Tibial nerve (tissue), 4 donors: ENCODE measurements around the gene ZNF175. TPM values are rescaled to one million over a fixed set of nuclear protein-coding genes. Genes with fewer than 3 reads are reported as not detected.

ENCODE experiments used
- DNase-seq, 2 donors: peaks; one replicate each; pipeline ENCODE4 v3.0.0-alpha.2; 2019; ENCODE audit warnings: low spot score in 2 of 2
- H3K27ac ChIP-seq, 4 donors: fragments of 200-600 bp; sonication (generic) in 3 of 4; one replicate each; pipeline ENCODE4 v1.5.1; 2017 to 2019; ENCODE audit warnings: mild to moderate bottlenecking in 1 of 4
- H3K27me3 ChIP-seq, 2 donors: fragments of 200-600 bp; sonication (generic) in 1 of 2; one replicate each; pipeline versions ENCODE4 v1.5.1 to v1.6.0; 2017 to 2019
- H3K36me3 ChIP-seq, 3 donors: fragments of 200-600 bp; sonication (generic); one replicate each; pipeline ENCODE4 v1.5.1; 2018 to 2019
- H3K4me1 ChIP-seq, 4 donors: fragments of 200-600 bp; sonication (generic) in 3 of 4; one replicate each; pipeline ENCODE4 v1.5.1; 2017 to 2019
- H3K4me3 ChIP-seq, 4 donors: fragments of 200-600 bp; sonication (generic) in 3 of 4; one replicate each; pipeline ENCODE4 v1.5.1; 2017 to 2019; ENCODE audit warnings: mild to moderate bottlenecking in 1 of 4, moderate library complexity in 1 of 4
- H3K9me3 ChIP-seq, 4 donors: fragments of 200-600 bp; sonication (generic) in 3 of 4; one replicate each; pipeline ENCODE4 v1.5.1; 2017 to 2019
- EP300 ChIP-seq, 2 donors: sonication (generic); formaldehyde crosslinking; IDR thresholded peaks; one replicate each; pipeline ENCODE4 v1.6.1; 2017; ENCODE audit warnings: antibody characterized with exemption in 2 of 2, mild to moderate bottlenecking in 1 of 2
- POLR2A ChIP-seq, 2 donors: fragments of 450-650 bp; IDR thresholded peaks; one replicate each; pipeline ENCODE4 v1.6.1; 2017; ENCODE audit warnings: antibody characterized with exemption in 2 of 2, mild to moderate bottlenecking in 2 of 2, moderate library complexity in 2 of 2
- WGBS, 2 donors: methylation state at CpG; one replicate each; pipeline ENCODE4 v1.1.5; 2018; 5-methylcytosine and 5-hydroxymethylcytosine counted together
- total RNA-seq, 4 donors: library from RNA; depleted of rRNA; stranded (reverse); fragments of >200 nt; gene quantifications; one replicate each; pipeline ENCODE4 v1.1.0, GENCODE V29; 2016
- TF ChIP-seq, protein P1 (sequence below), 5 experiments: fragments of 200-600 bp in 3 of 5; fragments of 450-650 bp in 2 of 5; sonication (generic) in 3 of 5; IDR thresholded peaks; one replicate each; pipeline ENCODE4 v1.5.1; 2016 to 2019; ENCODE audit warnings: antibody characterized with exemption in 5 of 5, mild to moderate bottlenecking in 3 of 5, moderate library complexity in 2 of 5

Gene ZNF175
- total RNA-seq, 4 donors from 2014 or later: 4.3 to 8.5 (median 7.3) TPM

DNA sequence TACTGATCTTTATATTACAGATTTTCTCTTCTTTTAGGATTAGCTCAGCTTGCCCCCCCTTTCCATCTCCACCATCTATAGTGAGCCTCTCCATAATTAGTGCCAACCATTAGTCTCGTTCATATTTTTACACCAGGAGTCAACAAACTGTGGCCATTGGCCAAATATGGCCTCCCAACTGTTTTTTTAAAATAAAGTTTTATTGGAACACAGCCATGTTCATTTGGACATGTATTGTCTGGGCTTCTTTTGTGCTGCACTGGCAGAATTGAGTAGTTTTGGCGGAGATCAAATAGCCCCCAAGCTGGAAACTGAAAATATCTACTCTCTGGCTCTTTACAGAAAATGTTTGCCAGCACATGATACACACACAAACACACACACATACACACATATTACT, 18.4 kb downstream of the ZNF175 start:
- H3K9me3 ChIP-seq: peaks cover 0 to 30% (median 3%) of the 10 kb centered on the region in 4 donors
- no peaks in the 10 kb centered on the region for H3K27me3 ChIP-seq
- DNase-seq: no peak
- H3K4me1 ChIP-seq: peaks cover 0 to 15% (median 3%) of the 10 kb centered on the region in 4 donors
- TF ChIP-seq, protein P1, sequence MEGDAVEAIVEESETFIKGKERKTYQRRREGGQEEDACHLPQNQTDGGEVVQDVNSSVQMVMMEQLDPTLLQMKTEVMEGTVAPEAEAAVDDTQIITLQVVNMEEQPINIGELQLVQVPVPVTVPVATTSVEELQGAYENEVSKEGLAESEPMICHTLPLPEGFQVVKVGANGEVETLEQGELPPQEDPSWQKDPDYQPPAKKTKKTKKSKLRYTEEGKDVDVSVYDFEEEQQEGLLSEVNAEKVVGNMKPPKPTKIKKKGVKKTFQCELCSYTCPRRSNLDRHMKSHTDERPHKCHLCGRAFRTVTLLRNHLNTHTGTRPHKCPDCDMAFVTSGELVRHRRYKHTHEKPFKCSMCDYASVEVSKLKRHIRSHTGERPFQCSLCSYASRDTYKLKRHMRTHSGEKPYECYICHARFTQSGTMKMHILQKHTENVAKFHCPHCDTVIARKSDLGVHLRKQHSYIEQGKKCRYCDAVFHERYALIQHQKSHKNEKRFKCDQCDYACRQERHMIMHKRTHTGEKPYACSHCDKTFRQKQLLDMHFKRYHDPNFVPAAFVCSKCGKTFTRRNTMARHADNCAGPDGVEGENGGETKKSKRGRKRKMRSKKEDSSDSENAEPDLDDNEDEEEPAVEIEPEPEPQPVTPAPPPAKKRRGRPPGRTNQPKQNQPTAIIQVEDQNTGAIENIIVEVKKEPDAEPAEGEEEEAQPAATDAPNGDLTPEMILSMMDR (IDR thresholded peaks at IDR 0.05): no peak
- TF ChIP-seq EP300 (IDR thresholded peaks at IDR 0.05) (no peak), POLR2A (IDR thresholded peaks at IDR 0.05) (no peak)
- 93 to 94% methylated on average over 2 of the region's 2 CpGs for WGBS, 2 donors
- H3K4me3 ChIP-seq: no peak overlapping the region
- H3K36me3 ChIP-seq: peaks cover 0 to 59% (median 6%) of the 10 kb centered on the region in 3 donors
- no peak overlapping the region for H3K27ac ChIP-seq

DNA sequence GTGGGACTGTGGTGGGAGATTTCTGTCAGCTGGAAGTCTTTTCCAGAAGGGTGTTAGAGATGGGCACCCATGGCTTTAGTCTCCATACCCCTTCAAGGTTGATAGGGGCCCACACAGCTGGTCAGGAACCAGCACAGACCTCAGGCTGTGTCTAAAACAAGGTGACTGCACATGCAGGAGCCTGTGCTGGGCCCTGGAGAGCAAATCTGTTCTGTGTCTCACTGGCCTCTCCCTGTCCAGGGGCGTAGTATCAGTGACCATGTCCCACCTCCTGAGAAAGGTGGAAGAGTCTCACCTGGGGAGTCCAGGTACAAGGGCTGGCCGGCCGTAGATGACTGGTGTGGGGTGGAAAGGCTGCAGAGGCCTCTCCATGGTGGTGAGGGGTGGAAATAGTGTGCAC, 19.4 kb downstream of the ZNF175 start:
- 82 to 96% methylated on average over 3 of the region's 3 CpGs for WGBS, 2 donors
- no peak for TF ChIP-seq EP300 (IDR thresholded peaks at IDR 0.05)
- TF ChIP-seq, protein P1 (IDR thresholded peaks at IDR 0.05): no peak
- TF ChIP-seq POLR2A (IDR thresholded peaks at IDR 0.05): no peak
- peaks cover 0 to 26% (median 3%) of the 10 kb centered on the region in 4 donors for H3K9me3 ChIP-seq

DNA sequence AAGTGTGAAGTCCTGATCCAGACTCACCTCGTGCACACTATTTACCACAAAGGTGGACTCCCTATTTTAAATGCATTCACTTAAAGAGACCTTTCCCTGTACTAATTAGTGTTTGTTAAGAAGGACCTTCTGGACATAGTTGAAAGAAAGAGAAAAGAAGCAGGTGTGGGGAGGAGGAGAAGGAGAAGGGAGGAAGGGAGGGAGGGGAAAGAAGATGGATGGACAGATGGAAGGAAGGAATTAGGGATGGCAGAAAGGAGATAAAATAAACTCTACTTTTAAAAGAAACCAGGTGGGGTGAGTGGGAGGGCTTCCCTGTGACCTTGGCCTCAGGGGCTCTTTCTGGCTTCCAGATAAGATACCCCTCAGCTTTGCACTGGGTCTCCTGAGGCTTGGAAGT, 21.4 kb downstream of the ZNF175 start:
- H3K9me3 ChIP-seq: peaks cover 0 to 16% (median 2%) of the 10 kb centered on the region in 4 donors
- 75 to 76% methylated on average over 1 of the region's 1 CpG for WGBS, 2 donors
- H3K4me3 ChIP-seq: no peak overlapping the region
- TF ChIP-seq, protein P1 (IDR thresholded peaks at IDR 0.05): no peak
- TF ChIP-seq POLR2A (IDR thresholded peaks at IDR 0.05) (no peak), EP300 (IDR thresholded peaks at IDR 0.05) (no peak)
- no peaks in the 10 kb centered on the region for H3K27me3 ChIP-seq
- no peak overlapping the region for H3K27ac ChIP-seq
- DNase-seq: no peak
- peaks cover 0 to 21% (median 7%) of the 10 kb centered on the region in 4 donors for H3K4me1 ChIP-seq
- H3K36me3 ChIP-seq: peaks cover 0 to 29% (median 0%) of the 10 kb centered on the region in 3 donors

More for the DNA sequence above, 19.4 kb downstream of the ZNF175 start:
- H3K27ac ChIP-seq: no peak overlapping the region
- DNase-seq: no peak
- H3K4me1 ChIP-seq: peaks cover 0 to 21% (median 7%) of the 10 kb centered on the region in 4 donors
- H3K4me3 ChIP-seq: no peak overlapping the region
- no peaks in the 10 kb centered on the region for H3K27me3 ChIP-seq
- peaks cover 0 to 49% (median 6%) of the 10 kb centered on the region in 3 donors for H3K36me3 ChIP-seq

DNA sequence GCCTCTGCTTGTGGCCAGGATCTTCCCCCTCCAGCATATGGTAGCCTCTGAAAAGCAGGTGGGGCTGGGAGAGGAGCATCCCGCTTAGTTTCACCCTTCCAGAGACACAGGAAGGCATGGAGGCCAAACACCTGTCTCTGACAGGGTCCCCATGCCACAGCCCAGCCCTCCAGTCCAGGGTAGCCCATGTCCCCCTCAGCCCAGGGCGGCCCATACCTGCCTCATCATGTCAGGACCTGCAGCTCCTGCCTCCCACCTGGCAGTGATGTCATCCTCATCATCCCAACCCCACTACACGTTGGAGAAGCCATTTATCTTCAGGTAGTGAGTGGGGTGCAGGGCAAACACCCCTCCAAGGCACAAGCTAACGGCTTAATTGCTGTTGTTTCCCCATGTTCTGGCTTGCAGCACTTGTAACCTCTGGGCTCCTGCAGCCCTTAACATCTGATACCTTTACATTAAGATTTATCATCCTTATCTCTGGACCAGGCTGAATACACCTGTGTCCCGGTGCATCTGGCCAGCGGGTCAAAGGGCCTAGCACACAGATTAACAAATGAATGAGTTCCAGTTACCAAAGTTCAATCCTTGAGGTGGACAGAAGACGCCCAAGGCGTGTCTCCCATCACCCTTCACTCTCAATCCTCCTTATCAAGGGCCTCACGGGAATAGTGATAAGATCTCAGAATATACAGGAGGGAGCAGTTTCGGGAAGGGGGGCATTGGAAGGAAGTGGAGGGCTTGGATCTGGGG, 22.2 kb downstream of the ZNF175 start:
- Histone ChIP-seq H3K36me3 (peaks cover 0 to 21% (median 0%) of the 10 kb centered on the region in 3 donors), H3K27ac (no peak overlapping the region), H3K27me3 (peaks cover 0 to 5% of the 10 kb centered on the region in 2 donors), H3K9me3 (peaks cover 0 to 8% (median 0%) of the 10 kb centered on the region in 4 donors), H3K4me3 (peak overlapping the region; percentile 56 to 68 (median 58)), H3K4me1 (peaks cover 0 to 21% (median 7%) of the 10 kb centered on the region in 4 donors)
- TF ChIP-seq POLR2A (IDR thresholded peaks at IDR 0.05) (no peak), EP300 (IDR thresholded peaks at IDR 0.05) (no peak)
- TF ChIP-seq, protein P1 (IDR thresholded peaks at IDR 0.05): no peak
- 26 to 33% methylated on average over 10 of the region's 10 CpGs for WGBS, 2 donors
- no peak for DNase-seq
